HL-60/S4 treated with retinoic acid at 250 ng/mL for 4 days and 3 days (cell line): Measurements from ENCODE around the gene PIK3C2G.

ENCODE experiments used
- in situ Hi-C: fragments of 300-500 bp; cut with MboI; formaldehyde crosslinking; loops from 2 replicates; pipeline ENCODE4 v1.7.0; 2022; ENCODE audit warnings: low sequenced_read_pairs

PIK3C2G gene

DNA sequence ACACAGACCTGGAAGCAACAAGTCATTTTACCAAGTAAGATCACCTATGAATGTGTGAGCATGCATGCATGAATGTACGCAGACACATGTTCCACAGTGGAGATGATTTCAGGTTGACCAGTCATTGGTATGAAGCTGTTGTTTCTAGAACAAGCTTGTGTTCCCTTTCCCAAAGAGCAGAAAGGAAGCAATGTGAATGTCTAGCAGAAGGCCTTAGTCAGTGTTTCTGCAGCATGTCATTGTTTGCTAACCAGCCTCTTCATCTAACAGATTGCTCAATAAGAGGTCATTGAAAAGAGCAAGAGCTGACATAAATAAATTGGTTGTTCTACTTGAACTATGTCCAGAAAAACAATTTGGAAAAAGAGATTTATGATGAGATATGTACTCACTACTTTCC, 285.1 kb downstream of the PIK3C2G start:
- in situ Hi-C loops, result no loop called here

DNA sequence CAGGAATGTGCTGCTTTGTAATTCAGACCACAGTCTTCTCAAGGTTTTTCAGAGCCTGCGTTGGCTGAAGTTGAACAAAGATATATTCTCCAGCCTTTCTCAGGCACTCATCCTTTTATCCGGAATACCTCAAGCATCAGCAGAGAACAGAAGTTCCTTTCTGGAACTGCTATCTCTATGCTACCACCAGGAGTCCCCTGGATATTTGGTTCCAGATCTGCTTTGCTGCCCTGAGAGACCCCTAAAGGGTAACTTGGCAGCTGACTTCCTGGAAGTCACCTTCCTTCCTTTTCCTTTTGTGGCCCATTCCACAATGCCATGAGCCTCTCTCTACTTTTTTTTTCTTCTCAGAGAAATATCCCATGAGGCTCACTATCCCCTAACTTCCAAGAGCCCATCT, 288.3 kb downstream of the PIK3C2G start:
- in situ Hi-C loops, result no loop called here

DNA sequence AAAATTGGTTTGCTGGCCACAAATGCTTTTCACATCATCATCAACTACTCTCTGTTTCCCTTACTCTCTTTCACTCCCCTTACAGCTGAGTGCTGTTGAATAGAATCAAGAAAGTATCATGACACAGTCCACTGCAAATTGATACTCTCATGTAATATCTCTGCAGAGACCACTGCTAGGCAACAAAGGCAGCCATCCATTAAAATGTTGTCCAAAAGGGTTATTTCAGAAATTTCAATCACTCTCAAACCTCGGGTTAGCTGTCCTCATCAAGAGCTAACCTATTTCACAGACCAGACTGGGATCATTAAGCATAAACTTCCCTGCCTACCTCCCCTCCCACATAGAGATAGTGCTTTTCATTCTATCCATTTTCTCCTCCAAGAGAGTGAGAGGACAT, 289.8 kb downstream of the PIK3C2G start:
- in situ Hi-C loops, result no loop called here

DNA sequence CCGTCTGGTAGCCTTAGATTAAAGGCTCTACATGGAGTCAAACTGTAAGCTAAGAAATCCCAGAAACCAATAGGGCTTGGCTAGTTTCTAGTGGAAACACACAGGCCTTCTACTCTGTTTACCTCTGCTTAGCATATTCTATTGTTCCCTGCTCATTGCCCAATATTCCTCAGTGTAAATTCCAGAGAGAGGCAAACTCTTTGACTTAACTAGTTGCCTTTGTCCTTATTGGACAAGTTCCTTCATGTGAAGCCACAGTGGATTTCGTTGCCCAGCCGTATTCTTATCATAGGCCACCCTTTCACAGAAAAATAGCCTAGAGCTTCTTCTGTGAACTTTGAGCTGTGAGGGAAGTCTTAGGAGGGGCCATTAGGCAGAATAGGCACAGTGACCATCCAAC, 290.4 kb downstream of the PIK3C2G start:
- in situ Hi-C loops, result no loop called here

DNA sequence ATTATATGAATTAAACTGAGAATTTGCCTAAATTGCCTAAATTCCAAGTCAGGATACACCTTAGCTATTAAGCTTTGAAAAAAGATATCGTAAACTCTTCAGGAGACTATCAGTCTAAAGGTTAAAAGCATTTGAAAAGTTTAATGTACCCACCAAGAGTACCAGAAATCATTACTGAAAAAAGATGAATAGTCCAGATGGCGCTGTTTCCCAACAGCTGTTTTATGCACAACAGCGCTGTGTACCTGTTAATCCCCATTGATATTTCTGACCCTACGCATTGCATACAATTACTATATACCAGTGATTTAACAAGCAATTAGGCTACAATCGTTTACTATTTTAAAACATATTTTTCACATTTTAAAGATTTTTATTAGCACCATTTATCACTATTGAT, 291.5 kb downstream of the PIK3C2G start:
- in situ Hi-C loops, result no loop called here

DNA sequence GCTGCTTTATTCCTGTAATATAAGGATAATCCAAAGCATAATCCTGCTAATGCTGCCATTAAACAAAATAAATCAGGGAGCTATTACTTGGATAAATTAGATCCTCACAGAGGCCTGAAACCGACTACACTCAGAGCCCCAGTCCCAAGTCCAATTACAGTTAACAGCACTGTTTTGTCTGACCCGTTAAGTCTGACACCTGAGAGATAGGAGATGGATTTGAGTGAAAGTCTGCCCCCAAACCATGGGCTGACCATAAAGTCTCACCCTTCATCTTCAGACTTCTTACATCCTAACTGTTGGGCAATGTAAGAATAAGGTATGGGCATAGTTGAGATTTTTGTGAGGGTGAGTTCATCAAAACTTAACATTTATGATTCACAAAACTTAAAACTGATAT, 294.8 kb downstream of the PIK3C2G start:
- in situ Hi-C loops, result no loop called here

- in situ Hi-C loops, result no loop called here
Observed at GRCh38 chr12:18559242-18559641, 297.9 kb downstream of the PIK3C2G start.

- in situ Hi-C loops, result no loop called here
Observed at GRCh38 chr12:18562531-18562930, 301.2 kb downstream of the PIK3C2G start.

- in situ Hi-C loops, result no loop called here
Observed at GRCh38 chr12:18564306-18564705, 303.0 kb downstream of the PIK3C2G start.

- in situ Hi-C loops, result no loop called here
Observed at GRCh38 chr12:18567787-18568186, 306.5 kb downstream of the PIK3C2G start.

- in situ Hi-C loops, result no loop called here
Observed at GRCh38 chr12:18570543-18570942, 309.2 kb downstream of the PIK3C2G start.

DNA sequence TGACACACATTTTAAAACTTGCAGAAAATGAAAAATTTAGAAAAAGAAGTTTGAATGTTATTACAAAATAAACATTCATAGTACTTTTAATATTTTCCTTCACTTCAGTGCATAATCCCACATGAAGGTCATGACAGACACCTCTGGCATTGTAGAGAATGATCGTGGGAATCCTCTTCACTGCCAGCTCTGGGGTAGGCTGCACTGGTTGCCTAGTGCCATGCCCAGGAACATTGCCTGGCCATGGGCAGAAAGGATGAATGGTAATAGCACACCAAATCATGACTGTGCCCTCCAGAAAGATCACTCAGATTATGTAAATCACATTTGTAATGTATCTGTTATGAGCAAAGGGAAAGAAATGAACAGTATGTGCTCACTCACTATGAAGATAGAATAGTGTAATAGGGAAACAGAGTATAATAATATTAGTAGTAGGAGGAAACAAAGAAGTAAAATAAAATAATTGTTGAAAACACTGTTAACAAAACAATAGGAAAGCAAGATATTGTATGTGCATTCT, 314.8 kb downstream of the PIK3C2G start:
- in situ Hi-C loops, result no loop called here

- in situ Hi-C loops, result no loop called here
Observed at GRCh38 chr12:18576648-18577047, 315.3 kb downstream of the PIK3C2G start.

DNA sequence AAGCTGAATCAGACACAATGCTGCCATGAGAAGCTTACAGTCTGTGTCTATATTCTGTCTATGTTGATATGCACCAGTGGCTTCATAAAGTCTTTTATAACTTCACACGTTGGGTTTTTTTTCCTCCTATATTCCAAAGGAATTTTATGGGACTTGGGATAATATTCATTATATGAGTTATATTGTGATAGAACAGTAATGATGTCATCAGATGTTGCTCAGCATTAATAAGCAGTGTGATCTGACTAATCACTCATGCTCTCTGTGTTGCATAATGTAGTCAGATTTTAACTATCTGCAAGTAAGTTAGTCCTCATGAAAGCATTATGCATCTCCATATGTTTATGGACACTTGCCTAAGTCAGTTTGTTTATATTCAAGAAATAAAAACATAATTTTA, 316.9 kb downstream of the PIK3C2G start:
- in situ Hi-C loops, result no loop called here

DNA sequence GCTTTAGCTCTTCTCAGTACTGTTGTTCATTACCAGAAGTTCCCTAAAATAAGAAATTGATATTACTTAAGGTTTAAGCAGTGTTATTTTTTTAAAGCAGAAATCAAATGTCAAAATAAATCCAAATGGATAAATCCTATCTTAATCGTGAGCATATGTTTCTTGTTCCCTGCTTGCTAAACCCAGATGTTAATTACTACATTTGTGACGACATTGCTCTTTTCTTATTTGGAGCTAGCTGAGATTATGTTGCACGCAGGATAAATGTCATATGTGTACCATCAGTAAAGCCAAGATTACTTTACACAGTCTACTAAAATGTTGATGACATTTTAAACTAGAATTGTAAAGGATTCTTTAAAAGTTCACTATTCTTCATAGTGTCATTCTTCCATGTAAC, 319.0 kb downstream of the PIK3C2G start:
- in situ Hi-C loops, result no loop called here

- in situ Hi-C loops, result no loop called here
Observed at GRCh38 chr12:18580706-18581105, 319.4 kb downstream of the PIK3C2G start.

GRCh38 chr12:18581232-18581962, 320.1 kb downstream of the PIK3C2G start:
- in situ Hi-C loops, result no loop called here

DNA sequence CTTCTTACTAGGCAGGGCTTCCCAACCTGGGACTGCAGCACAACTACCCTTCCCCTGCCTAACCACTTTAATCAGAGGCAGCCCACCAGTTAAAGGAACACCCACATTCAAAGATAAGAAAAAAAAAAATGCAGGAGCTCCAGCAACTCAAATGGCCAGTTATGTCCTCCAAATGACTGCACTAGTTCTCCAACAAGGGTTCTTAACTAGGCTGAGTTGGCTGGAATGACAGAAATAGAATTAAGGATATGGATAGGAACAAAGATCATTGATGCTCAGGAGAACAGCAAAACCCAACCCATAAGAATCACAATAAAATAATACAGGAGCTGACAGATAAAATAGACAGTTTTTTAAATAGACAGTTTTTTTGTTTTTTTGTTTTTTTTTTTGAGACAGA, 322.3 kb downstream of the PIK3C2G start:
- in situ Hi-C loops, result no loop called here

GRCh38 chr12:18586581-18586980, 325.3 kb downstream of the PIK3C2G start:
- in situ Hi-C loops, result no loop called here

- in situ Hi-C loops, result no loop called here
Observed at GRCh38 chr12:18589316-18589715, 328.0 kb downstream of the PIK3C2G start.

DNA sequence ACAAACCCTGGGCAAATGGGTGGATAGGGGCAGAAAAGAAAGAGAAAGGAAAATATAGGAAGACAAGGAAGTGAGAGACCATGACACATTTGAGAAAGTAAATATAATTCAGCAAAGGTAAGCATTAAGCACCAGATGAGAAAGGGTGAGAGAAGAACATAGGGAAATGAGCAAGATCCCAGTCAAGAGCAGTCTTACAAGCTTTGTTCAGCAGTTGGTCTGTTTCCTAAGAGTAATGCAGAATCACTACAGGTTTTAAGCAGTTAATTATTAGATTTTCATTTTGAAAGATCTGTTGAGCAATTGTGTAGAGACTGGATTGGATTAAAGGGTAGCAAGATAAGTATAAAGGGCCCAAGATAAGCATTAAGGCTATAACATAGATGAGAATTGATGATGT, 330.2 kb downstream of the PIK3C2G start:
- in situ Hi-C loops, result no loop called here

GRCh38 chr12:18595412-18595811, 334.1 kb downstream of the PIK3C2G start:
- in situ Hi-C loops, result no loop called here

- in situ Hi-C loops, result no loop called here
Observed at GRCh38 chr12:18601962-18602361, 340.6 kb downstream of the PIK3C2G start.
